ENCODE data around the gene ANXA2.
"Not testable (repeated sequence)": the region's sequence is repeated elsewhere in the genome, so short reads cannot be mapped to it uniquely, and the experiment has no call there.

ANXA2 gene

GRCh38 chr15:60338810-60339209 lies 59.0 kb downstream of the ANXA2 start:
- DNase-seq: no peak

DNA sequence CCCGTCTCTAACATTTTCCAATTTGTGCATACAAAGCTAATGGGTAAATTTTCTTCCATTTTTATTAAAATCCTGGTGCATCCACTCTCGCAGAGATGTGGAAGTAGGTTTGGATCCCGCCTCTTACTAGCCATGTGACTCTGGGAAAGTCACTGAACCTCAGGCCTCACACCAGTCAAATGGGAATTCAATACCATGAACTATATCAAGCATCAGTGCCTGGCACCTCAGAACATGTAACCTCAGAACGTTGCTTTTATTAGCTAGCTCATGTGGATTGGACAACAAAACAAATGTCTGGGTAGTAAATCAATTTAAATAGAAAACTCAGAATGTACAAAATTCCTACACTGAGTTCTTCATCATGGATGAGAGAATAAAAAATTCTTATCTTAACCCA lies 60.7 kb downstream of the ANXA2 start:
- no peak for DNase-seq

GRCh38 chr15:60335296-60335695 lies 62.5 kb downstream of the ANXA2 start:
- DNase-seq: not testable (repeated sequence)

- peak; percentile 53 for DNase-seq
Measured at GRCh38 chr15:60328852-60329443, 68.8 kb downstream of the ANXA2 start.

DNA sequence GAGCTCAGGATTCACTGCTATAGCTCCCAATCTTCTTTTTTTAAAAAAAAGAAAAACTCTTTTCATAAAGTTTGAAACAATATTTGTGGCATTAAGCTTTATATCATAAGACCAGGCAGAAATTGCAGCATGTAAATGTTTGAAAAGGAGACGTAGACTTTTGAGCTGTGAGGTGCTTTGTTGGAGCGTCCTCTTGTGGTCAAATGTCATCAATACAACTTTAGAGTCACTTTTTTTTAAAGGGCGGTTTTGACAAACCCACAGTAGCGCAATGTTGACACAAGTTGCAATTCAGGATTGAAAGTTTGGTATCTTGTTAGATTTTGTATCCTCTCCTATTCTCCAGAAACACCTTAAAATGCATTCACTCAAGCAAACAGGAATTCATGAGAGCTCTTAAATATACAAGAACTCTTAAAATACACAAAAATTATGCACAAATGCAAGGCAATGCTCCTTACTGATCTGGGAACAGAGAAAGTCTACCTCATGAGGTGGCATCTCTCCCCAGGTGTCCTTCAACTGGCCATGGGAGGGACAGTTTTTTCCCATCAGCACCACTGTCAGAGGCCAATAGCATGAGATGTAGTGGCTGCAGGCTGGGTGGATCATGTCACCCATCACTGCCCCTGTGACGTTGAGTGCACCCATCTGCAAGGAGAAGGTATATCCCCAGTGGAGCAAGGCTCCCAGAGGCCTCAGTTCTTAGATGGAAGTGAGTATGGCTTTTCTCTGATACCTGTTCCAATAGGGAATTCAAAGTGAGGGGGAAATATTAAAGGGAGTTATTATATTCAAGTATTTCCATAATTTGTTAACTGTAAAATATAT lies 70.7 kb downstream of the ANXA2 start:
- DNase-seq: peak; percentile 29

GRCh38 chr15:60326343-60326742 lies 71.4 kb downstream of the ANXA2 start:
- DNase-seq: no peak

GRCh38 chr15:60325905-60326304 lies 71.9 kb downstream of the ANXA2 start:
- no peak for DNase-seq

DNA sequence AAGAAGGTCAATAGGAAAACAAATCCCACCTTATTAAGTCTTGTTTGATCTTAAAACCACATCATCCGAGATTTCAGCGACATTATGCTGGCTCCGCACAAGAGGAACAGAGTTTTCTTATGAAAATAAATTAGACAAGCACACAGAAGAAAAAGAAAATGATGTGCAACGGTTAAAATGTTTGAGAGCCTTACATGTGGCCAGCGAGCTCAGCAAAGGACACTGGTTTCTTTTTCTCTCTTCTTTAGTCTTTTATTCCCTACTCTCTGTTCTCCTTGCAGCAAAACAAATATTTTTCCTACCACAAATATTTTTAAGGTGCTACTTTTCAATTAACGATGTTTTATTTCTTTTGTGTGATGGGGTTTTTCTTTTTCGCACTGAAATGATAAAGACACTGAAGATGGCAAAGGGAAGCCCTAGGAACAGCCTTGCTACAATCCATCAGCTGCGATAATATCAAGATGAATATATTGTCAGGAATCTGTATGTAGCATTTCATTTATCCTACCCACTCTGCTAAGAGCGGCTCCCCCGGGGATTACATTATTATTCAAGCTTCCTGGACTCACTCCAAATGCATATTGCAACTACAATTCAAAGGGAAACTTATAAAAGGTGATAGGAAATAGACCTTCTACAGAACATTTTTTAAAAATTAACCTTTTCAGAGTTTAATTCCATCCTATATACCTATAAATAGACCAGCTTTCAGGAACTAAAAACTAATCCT lies 72.9 kb downstream of the ANXA2 start:
- DNase-seq: no peak

DNA sequence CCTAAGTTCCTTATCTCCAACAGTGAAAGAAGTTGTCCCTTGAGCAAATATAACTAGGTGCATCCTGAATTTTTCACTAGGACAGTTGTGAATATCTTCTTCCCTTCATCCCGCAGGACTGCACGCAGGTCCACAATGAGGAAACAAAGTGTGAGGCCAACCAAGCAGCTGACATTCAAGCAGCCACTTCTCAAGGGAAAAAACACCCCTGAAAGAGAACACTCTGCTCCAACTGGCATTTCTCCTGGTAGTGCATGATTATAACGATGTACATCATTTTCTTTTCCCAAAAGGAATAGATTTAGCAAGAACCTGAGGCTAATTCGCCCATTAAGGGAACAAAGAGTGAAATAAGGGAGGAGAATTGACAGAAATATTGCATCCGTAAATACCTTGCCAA lies 74.5 kb downstream of the ANXA2 start:
- DNase-seq: no peak

GRCh38 chr15:60320365-60320764 lies 77.4 kb downstream of the ANXA2 start:
- no peak for DNase-seq

GRCh38 chr15:60318216-60318867 lies 79.4 kb downstream of the ANXA2 start:
- no peak for DNase-seq

GRCh38 chr15:60316961-60317360 lies 80.8 kb downstream of the ANXA2 start:
- no peak for DNase-seq

DNA sequence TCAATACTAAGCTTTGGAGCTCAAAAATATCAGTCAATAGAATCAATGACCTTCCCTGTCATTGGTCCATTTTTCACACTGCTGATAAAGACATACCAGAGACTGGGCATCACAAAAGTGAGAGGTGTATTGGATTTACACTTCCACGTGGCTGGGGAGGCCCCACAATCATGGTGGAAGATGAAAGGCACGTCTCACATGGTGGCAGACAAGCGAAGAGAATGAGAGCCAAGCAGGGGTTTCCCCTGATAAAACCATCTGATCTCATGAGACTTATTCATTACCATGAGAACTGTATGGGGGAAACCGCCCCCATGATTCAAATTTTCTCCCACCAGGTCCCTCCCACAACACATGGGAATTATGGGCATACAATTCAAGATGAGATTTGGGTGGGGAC lies 81.9 kb downstream of the ANXA2 start:
- DNase-seq: peak; percentile 10

DNA sequence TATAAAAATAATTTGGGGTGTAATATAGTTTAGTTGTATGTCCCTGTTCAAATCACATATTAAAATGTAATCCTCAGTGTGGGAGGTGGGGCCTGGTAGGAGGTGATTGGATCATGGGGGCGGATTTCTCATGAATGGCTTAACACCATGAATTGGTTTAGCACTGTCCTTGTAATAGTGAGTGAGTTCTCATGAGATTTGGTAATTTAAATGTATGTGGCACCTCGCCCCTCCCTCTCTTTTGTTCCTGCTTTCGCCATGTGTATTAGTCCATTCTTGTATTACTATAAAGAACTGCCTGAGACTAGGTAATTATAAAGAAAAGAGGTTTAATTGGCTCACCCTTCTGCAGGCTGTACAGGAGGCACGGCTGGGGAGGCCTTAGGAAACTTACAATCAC lies 83.9 kb downstream of the ANXA2 start:
- no peak for DNase-seq

GRCh38 chr15:60307034-60307433 lies 90.8 kb downstream of the ANXA2 start:
- no peak for DNase-seq

GRCh38 chr15:60301024-60301423 lies 96.8 kb downstream of the ANXA2 start:
- no peak for DNase-seq

DNA sequence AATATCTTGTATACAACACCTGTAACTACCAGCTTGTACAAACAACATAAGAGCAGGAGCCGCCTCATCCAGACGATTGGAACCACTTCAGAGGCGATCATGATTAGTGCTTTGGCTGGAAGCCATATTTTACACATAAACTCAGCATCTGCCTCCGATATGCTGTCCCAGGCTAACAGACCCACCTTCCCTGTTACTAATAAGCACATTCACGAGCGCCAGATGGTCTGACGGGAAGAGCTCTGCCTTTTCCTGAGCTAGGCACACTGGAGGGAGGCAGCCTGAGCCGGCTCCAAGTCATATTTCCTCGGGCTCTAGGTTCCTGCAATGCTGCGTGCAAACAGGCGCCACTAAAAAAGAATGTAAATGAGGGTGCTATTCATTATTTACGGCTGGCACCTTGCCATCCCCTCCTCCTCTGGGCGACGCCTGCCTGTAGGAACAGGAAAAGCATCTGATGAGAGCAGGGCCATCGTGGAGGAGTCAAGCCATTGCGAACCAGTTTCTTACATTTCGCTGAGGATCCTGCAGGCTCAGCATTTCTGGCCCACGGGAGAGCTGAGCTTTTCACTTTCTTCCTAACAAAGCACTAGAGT lies 98.2 kb downstream of the ANXA2 start:
- no peak for DNase-seq
